H7 (cell line): ENCODE results near the gene KRTAP13-4. TPM values are rescaled to one million over a fixed set of nuclear protein-coding genes. Genes with fewer than 3 reads are reported as not detected.
A peak's percentile ranks its signal among the peaks of the same experiment; 100 is the strongest.

Experiments used
- DNase-seq: peaks from one replicate; pipeline ENCODE4 v3.0.0; 2012
- H3K27me3 ChIP-seq: 2 replicates; pipeline ENCODE4 v1.6.0; 2011; ENCODE audit warnings: mild to moderate bottlenecking, low read length; ENCODE audit not compliant: control insufficient read depth, insufficient read depth
- H3K36me3 ChIP-seq: replicated peaks from 2 replicates; pipeline ENCODE4 v1.5.1; 2011; ENCODE audit warnings: low read length; ENCODE audit not compliant: control insufficient read depth, insufficient read depth
- H3K4me3 ChIP-seq: 2 replicates; pipeline ENCODE4 v1.5.1; 2011; ENCODE audit warnings: low read depth, mild to moderate bottlenecking, control low read depth, low read length, moderate library complexity; ENCODE audit not compliant: insufficient read depth
- total RNA-seq: library from RNA; depleted of rRNA; stranded (reverse); fragments of >200 nt; shearing (Covaris generic); gene quantifications from 2 replicates; pipeline ENCODE4 v1.2.3, GENCODE V29; 2014; rRNA removed

KRTAP13-4 gene
- total RNA-seq, 1 experiment from 2014 or later: not detected

DNA sequence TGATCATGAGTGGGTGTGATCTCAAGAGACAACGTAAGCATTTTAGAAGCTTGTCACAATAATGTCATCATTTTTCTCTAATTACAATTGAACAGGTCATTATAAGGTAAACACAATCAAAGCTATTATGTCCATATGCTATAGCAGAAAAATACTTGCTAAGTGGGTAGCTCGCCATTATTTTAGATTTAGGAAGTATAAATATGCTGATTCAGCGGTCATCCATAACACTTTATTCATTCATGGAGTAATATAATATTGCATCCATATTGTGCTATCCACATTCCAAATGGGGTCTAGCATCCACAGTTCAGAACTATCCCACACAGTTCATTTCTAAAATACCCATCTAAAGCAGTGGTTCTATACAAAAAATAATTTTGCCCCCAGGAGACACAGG lies 18.5 kb downstream of the KRTAP13-4 start:
- H3K4me3 ChIP-seq: no peak overlapping the region
- DNase-seq: no peak
- H3K36me3 ChIP-seq: no peaks in the 10 kb centered on the region
- H3K27me3 ChIP-seq: no peaks in the 10 kb centered on the region

- Histone ChIP-seq H3K36me3 (no peaks in the 10 kb centered on the region), H3K4me3 (no peak overlapping the region), H3K27me3 (no peaks in the 10 kb centered on the region)
- peak; percentile 23 for DNase-seq
These were observed 33.7 kb downstream of the KRTAP13-4 start for GRCh38 chr21:30463713-30464112.

DNA sequence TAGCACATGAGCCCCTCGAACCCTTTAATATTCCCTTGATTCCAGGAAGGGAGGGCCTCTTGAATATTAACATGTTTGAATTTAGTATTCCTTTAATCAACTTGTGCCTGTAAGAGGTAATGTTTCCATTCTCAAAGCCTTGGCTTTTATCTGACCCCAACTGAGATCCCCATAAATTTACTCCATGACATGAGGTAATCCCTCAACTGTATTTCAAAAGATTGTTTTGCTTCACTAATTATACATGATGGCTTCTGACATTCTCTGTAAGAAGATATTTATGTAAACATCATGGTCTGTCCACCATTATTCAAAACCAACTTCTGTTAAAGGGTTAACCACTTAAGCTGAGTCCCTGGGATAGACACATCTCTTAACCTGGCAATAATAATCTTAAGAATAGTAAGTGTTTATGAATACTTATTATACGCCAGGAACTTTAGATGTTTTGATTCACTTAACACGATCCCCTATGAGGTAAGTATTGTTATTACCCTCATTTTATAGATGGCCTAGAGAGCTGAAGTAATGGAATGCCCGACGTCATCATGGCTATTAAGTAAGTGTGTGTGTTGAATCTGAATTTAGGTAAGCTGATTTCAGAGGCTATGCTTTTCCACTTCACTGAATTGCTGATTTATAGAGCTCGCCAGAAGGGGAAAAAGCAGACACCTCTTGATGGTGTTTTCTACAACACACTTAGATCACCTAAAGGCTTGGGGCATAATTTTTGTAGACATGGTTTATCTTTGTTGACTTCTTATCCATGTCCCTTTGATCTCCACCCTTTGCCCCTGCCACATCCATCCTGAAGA lies 39.1 kb downstream of the KRTAP13-4 start:
- H3K4me3 ChIP-seq: no peak overlapping the region
- H3K27me3 ChIP-seq: no peaks in the 10 kb centered on the region
- H3K36me3 ChIP-seq: no peaks in the 10 kb centered on the region
- no peak for DNase-seq

GRCh38 chr21:30478004-30478403 lies 48.0 kb downstream of the KRTAP13-4 start:
- H3K4me3 ChIP-seq: no peak overlapping the region
- DNase-seq: no peak
- H3K27me3 ChIP-seq: no peaks in the 10 kb centered on the region
- no peaks in the 10 kb centered on the region for H3K36me3 ChIP-seq

DNA sequence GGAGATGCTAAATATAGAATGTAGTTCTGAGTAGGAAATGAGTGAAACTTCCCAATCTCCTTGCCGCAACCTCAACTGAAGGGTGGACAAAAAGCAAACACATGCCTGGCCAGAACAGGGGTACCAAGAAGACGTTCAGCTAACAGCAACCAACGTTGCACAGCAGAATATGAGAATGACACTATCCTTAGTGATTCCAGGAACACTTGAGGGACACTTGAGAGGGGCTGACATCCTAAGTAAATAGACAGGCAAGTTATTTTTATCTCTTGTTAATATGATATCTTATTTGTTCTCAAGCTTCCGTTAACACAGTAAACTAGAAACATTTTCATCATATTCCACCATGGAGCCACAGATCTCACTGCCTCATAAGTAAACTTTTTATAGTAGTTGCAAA lies 49.2 kb downstream of the KRTAP13-4 start:
- Histone ChIP-seq H3K4me3 (no peak overlapping the region), H3K27me3 (no peaks in the 10 kb centered on the region), H3K36me3 (no peaks in the 10 kb centered on the region)
- no peak for DNase-seq

GRCh38 chr21:30480145-30480544 lies 50.1 kb downstream of the KRTAP13-4 start, which contains the start of gene KRTAP19-1:
Gene KRTAP19-1, minus strand, starts transcription at chr21:30480367. Its CDS starts 50 bp downstream, at chr21:30480317.
- Histone ChIP-seq H3K4me3 (no peak within 1 kb of the TSS), H3K36me3 (no peaks in the 10 kb centered on the region), H3K27me3 (no peaks in the 10 kb centered on the region)
- DNase-seq: no peak

Other genes starting within 250 kb of the KRTAP13-4 start
- gene CLDN8, start 214.1 kb upstream of the KRTAP13-4 start, total RNA-seq: not detected in 2 replicates
- not detected in 2 replicates for gene KRTAP24-1, start 147.3 kb upstream of the KRTAP13-4 start, total RNA-seq
- gene KRTAP25-1, start 140.7 kb upstream of the KRTAP13-4 start, total RNA-seq: not detected in 2 replicates
- not detected in 2 replicates for gene KRTAP26-1, start 109.9 kb upstream of the KRTAP13-4 start, total RNA-seq
- gene KRTAP27-1, start 92.5 kb upstream of the KRTAP13-4 start, total RNA-seq: not detected in 2 replicates
- gene KRTAP23-1, start 81.6 kb upstream of the KRTAP13-4 start, total RNA-seq: not detected in 2 replicates
- not detected in 2 replicates for gene KRTAP13-2, start 57.9 kb upstream of the KRTAP13-4 start, total RNA-seq
- not detected in 2 replicates for gene KRTAP13-1, start 34.2 kb upstream of the KRTAP13-4 start, total RNA-seq
- not detected in 2 replicates for gene KRTAP13-3, start 4.3 kb upstream of the KRTAP13-4 start, total RNA-seq
- not detected in 2 replicates for gene KRTAP15-1, start 10.1 kb downstream of the KRTAP13-4 start, total RNA-seq
- gene KRTAP19-1, start 50.1 kb downstream of the KRTAP13-4 start, total RNA-seq: not detected in 2 replicates
- not detected in 2 replicates for gene KRTAP19-2, start 57.2 kb downstream of the KRTAP13-4 start, total RNA-seq
- not detected in 2 replicates for gene KRTAP19-3, start 61.8 kb downstream of the KRTAP13-4 start, total RNA-seq
- not detected in 2 replicates for gene KRTAP19-4, start 66.9 kb downstream of the KRTAP13-4 start, total RNA-seq
- gene KRTAP19-5, start 71.9 kb downstream of the KRTAP13-4 start, total RNA-seq: not detected in 2 replicates
- gene KRTAP19-6, start 111.6 kb downstream of the KRTAP13-4 start, total RNA-seq: not detected in 2 replicates
- not detected in 2 replicates for gene KRTAP19-7, start 131.1 kb downstream of the KRTAP13-4 start, total RNA-seq
- not detected in 2 replicates for gene KRTAP22-2, start 160.2 kb downstream of the KRTAP13-4 start, total RNA-seq
- gene KRTAP6-3, start 162.2 kb downstream of the KRTAP13-4 start, total RNA-seq: not detected in 2 replicates
- not detected in 2 replicates for gene KRTAP6-2, start 168.7 kb downstream of the KRTAP13-4 start, total RNA-seq
- gene KRTAP22-1, start 170.9 kb downstream of the KRTAP13-4 start, total RNA-seq: not detected in 2 replicates
- not detected in 2 replicates for gene KRTAP6-1, start 183.7 kb downstream of the KRTAP13-4 start, total RNA-seq
- not detected in 2 replicates for gene KRTAP20-1, start 186.2 kb downstream of the KRTAP13-4 start, total RNA-seq
- not detected in 2 replicates for gene KRTAP20-4, start 190.4 kb downstream of the KRTAP13-4 start, total RNA-seq
- not detected in 2 replicates for gene KRTAP20-2, start 205.0 kb downstream of the KRTAP13-4 start, total RNA-seq
- gene KRTAP20-3, start 212.6 kb downstream of the KRTAP13-4 start, total RNA-seq: not detected in 2 replicates